HG02938 (cell line): ENCODE measurements around the gene ATP5F1E.
"Not testable (repeated sequence)": the region's sequence is repeated elsewhere in the genome, so short reads cannot be mapped to it uniquely, and the experiment has no call there.

Experiments used
- ATAC-seq: cut with Tn5 transposase; IDR thresholded peaks from one replicate; pipeline ENCODE4 v1.9.1; 2021; ENCODE audit warnings: mild to moderate bottlenecking, moderate library complexity; ENCODE audit not compliant: unreplicated experiment

ATP5F1E gene

GRCh38 chr20:59043698-59044097 is 11.6 kb upstream of the ATP5F1E start:
- ATAC-seq = no peak

DNA sequence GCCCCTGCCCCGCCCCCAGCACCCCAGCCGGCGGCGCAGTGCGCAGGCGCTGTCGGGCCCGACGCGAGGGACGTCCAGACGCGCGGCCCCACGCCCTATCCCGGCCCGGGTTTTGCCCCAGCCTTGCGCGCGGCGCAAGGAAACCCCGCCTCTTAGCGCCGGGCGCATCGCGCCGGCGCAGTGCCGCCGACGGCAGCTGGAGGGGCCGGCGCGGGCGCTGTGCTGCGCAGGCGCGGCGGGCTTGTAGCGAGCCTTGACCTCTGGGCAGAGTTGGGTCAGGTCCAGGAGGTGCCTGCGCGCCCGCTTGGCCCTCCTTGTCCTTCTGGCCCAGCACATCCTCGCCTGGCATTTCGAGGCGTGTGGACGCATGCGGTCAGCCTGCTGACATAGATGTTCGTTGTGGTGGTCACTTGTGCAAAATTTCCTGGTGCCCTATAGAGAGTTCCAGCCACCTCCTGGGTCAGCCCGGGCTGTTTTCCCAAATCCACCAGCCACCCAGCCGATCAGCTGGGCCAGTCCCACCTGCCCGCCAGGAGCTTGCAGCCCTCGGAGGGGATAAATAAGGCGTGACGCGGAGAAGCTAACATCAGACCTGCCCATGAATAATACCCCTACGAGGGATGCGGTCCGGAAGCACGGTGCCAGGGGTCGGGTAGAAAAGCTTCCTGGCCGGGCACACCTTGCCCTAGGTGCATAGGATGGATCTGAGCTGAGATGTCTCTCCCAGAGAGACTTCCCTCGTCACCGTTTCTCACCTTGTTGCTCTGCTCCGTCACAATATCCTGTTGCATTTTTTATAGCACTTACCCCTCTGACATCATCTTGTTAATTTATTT is 10.9 kb upstream of the ATP5F1E start:
- ATAC-seq = peak; percentile 81

DNA sequence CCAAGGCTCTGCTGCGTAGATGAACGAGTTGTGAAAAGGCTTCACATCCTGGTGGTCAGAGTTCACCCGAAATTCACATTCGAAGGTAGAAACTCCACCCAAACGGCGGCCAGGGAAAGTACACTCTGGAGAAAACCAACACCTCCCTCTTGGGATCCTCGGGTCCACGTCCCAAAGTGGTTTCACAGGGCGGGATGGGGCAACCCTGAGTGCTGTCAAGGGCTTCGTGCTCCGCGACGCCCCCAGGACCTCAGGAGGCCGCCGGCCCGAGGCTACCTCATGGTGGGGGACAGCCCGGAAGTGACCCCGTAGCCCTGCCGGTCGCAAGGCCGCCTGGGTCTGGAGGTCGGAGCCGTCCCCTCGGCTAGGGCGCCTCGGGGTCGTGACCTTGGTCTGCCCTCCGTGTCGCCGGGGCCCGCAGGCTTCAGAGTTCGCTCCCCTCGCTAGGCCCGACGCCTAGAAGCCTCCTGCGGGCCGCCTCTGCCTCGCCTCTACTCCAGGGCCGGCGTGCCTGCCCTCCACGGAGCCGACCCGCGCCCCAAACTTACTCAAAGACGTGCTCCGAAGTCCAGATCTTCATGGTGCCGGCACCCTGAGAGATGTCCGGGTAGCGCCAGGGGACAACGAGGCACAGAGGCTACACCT is 10.1 kb upstream of the ATP5F1E start, which contains the start of gene PRELID3B:
PRELID3B (minus strand) TSS at position 636 of the 645 bp plus-strand sequence; CDS start at position 580, 56 bp downstream.
- peak; percentile 37 for ATAC-seq

DNA sequence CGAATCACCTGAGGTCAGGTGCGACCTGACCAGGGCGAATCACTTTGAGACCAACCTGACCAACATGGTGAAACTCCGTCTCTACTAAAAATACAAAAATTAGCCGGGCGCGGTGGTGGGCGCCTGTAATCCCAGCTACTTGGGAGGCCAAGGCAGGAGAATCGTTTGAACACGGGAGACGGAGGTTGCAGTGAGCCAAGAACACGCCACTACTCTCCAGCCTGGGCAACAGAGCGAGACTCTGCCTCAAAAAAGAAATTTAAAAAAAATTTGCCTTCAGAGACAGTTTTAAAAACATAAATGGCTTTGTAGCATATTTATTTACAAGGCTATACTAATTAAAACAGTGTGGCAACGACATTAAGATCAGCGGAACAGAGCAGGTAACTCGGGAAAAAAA is 9.4 kb upstream of the ATP5F1E start:
- ATAC-seq = not testable (repeated sequence)

DNA sequence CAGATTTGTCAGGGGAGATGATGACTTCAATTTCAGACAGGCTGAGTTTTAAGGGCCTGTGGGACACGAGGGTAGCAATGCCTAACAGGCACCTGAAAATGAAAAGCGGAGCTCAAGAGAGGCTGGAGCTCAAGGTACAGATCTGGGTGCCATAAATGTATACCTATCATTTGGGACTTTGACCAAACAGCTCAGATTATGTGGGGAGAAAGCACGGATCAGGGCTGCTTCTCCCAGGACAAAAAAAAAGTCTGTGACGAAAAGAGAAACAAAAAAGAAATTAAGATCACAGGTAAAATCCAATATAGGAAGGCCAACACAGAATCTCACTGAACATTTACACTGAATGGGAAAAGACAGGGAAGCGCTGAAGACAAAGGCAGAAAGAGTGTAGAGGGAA is 8.5 kb upstream of the ATP5F1E start:
- no peak for ATAC-seq

- no peak for ATAC-seq
Measured at GRCh38 chr20:59039233-59039632, 7.1 kb upstream of the ATP5F1E start.

DNA sequence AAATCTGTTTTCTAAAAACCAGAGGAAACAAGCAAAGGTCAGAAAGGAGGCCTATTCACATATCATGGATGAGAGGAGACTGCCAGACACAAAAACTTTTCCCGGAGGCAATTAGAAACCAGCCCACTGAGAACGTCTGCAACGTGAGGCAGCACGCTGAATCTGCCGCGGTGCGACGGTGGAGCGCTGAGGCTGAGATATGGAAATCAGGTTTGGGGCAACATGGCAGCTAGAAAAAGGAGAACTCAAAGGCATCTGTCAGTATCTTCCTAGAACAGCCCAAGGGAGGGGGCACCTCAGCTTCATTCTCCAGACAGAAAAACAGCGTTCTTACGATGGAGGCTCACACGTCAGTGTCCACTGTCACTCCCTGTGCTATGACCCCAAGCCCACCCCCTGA is 5.3 kb upstream of the ATP5F1E start:
- ATAC-seq = no peak

DNA sequence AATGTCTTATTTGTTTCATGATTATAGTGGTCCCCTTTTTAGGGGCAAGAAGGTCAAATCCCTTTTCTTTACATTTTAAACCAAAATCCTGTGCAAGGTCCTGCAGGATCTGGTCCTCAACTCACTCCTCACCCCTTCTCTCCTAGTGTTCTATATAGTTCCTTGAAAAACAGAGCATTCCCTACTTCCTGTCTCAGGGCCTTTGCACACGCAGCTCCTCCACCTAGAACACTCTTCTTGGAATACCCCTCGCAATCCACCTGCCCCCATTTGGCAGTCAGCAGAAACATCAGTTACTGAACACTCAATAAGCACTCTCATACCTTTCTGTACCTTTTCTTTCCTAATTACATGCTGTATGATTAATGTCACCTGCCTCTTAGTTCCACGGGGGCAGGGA is 3.2 kb upstream of the ATP5F1E start:
- no peak for ATAC-seq

DNA sequence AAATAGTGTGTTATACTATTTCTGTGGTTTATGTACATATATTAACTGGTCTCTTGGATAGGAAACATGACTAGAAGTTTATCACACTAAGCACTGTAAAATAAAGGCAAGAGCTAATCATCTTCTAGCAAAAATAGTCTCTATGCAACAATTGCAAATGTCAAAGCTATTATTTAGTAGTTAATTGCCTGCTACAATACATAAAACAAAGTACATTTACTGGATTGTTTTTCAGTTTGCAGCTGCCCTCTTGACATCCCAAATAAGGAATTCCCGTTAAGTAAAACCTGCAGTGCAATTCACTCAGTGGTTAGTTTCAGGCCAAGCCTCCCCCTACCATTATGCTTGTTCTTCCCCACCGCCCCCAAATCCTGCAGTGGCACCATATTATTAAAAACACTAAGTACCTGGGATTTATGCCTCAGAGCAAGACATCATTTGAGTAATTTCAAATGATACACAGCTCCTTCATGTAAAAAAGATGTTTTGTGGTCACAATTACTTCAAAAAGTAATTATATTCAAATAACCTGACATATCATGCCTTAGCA is 1.6 kb upstream of the ATP5F1E start:
- ATAC-seq = no peak

GRCh38 chr20:59033093-59033492 is 958 bp upstream of the ATP5F1E start:
- ATAC-seq = no peak

- no peak for ATAC-seq
Measured at GRCh38 chr20:59032713-59033059, 551 bp upstream of the ATP5F1E start.

DNA sequence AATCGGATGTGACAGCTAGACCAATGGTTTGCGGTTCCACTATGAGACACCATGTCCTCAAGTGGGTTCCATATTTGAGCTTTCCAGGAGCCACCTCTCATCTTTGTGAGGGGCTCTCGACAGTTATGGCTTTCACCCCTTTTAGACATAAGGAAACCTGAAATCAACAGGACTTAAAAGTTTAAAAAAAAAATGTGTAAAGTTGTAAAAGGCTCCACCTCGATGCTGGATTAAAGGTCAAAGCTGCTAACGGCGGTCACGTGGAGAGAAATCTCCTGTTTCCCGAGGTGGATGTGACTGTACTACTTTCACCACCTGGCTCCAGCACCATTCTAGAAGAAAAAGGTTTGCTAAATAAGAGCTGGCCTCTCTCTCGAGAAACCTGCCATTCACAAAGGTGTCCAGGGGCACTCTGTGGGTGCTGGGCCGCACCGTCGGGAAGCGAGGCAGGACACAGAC is 542 bp downstream of the ATP5F1E start:
- no peak for ATAC-seq

DNA sequence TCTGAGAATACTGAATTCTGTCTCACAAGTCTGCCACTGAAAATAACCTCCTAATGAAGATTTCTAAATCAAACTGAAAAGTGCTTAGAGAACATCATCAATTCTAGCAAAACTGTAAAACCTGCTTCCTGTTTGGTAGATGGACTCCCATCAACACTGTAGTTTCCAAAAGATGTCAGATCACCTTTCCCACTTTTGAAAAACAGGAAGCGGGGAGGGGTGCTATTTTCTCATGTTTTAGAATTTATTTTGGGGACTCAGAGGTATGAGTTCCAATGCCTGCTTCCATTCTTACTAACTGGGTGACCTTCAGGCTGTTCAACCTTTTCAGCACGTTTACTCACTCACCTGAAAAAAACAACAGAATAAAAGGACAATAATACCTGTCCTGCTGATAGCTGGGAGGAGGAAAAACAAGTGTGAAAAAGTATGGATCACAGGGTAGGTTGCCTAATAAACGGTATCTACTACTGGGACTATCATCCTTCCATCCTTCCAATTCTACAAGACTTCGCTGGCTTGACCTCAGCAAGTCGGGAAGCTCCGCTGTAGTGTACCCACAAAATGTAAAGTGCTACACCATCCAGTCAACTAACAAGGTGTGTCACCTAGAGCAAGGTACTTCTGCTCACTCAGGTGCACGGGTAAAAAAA is 1.1 kb downstream of the ATP5F1E start:
- ATAC-seq = no peak

GRCh38 chr20:59028812-59029211 is 3.3 kb downstream of the ATP5F1E start:
- no peak for ATAC-seq

GRCh38 chr20:59027741-59028320 is 4.3 kb downstream of the ATP5F1E start:
- ATAC-seq = no peak

- ATAC-seq = no peak
Measured at GRCh38 chr20:59026904-59027740, 5.0 kb downstream of the ATP5F1E start.

GRCh38 chr20:59025511-59025910 is 6.6 kb downstream of the ATP5F1E start:
- no peak for ATAC-seq

- no peak for ATAC-seq
Measured at GRCh38 chr20:59025086-59025485, 7.0 kb downstream of the ATP5F1E start.

DNA sequence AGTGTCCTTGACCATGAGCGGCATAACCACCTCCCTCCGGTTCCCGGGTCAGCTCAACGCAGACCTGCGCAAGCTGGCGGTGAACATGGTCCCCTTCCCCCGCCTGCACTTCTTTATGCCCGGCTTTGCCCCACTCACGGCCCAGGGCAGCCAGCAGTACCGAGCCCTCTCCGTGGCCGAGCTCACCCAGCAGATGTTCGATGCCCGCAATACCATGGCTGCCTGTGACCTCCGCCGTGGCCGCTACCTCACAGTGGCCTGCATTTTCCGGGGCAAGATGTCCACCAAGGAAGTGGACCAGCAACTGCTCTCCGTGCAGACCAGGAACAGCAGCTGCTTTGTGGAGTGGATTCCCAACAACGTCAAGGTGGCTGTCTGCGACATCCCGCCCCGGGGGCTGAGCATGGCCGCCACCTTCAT is 8.0 kb downstream of the ATP5F1E start:
- ATAC-seq = no peak

DNA sequence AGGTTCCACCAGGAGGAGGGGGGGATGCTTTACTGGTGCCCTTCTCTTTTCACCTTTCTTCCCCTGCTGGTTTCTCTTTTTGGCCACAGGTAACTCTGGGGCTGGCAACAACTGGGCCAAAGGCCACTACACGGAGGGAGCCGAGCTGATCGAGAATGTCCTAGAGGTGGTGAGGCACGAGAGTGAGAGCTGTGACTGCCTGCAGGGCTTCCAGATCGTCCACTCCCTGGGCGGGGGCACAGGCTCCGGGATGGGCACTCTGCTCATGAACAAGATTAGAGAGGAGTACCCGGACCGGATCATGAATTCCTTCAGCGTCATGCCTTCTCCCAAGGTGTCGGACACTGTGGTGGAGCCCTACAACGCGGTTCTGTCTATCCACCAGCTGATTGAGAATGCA is 8.5 kb downstream of the ATP5F1E start:
- no peak for ATAC-seq
